D721Med (cell line): ENCODE data around the gene ZNF132.
A peak's percentile ranks its signal among the peaks of the same experiment; 100 is the strongest.
"Not testable (repeated sequence)": the region's sequence is repeated elsewhere in the genome, so short reads cannot be mapped to it uniquely, and the experiment has no call there.

Experiments
- DNase-seq: peaks from one replicate; pipeline ENCODE4 v3.0.0; 2011; ENCODE audit warnings: low spot score; ENCODE audit not compliant: insufficient read length
- FAIRE-seq: peaks from 2 replicates; lab custom pipeline; 2011; peaks lifted over from hg19 to GRCh38; lab: Jason Lieb, UNC
- CTCF ChIP-seq: IDR thresholded peaks from 2 replicates; pipeline ENCODE4 v1.5.1; 2012; ENCODE audit warnings: mild to moderate bottlenecking, control low read depth; ENCODE audit not compliant: insufficient read depth; ENCODE audit errors: missing control alignments

ZNF132 gene

GRCh38 chr19:58451358-58452101, 11.6 kb upstream of the ZNF132 start, which contains the start of gene ZNF324B:
TSS of gene ZNF324B (plus strand) at chr19:58451622. CDS start at chr19:58453702, 2,080 bp downstream.
- no peak for TF ChIP-seq CTCF
- FAIRE-seq (no peak), DNase-seq (peak; percentile 75)

- TF ChIP-seq CTCF: no peak
- FAIRE-seq (no peak), DNase-seq (no peak)
Observed at GRCh38 chr19:58450856-58451357, 11.0 kb upstream of the ZNF132 start.

GRCh38 chr19:58449980-58450379, 10.0 kb upstream of the ZNF132 start:
- FAIRE-seq: not testable (repeated sequence)

GRCh38 chr19:58448860-58449259, 8.9 kb upstream of the ZNF132 start:
- DNase-seq, FAIRE-seq: not testable (repeated sequence)

More at GRCh38 chr19:58449980-58450379, 10.0 kb upstream of the ZNF132 start:
- not testable (repeated sequence) for DNase-seq

- DNase-seq, FAIRE-seq: not testable (repeated sequence)
Observed at GRCh38 chr19:58442986-58443385, 3.0 kb upstream of the ZNF132 start.

GRCh38 chr19:58440556-58440955, 603 bp upstream of the ZNF132 start:
- FAIRE-seq (no peak), DNase-seq (no peak)
- no peak for TF ChIP-seq CTCF

GRCh38 chr19:58434217-58434616, 5.7 kb downstream of the ZNF132 start:
- FAIRE-seq (no peak), DNase-seq (no peak)
- TF ChIP-seq CTCF: no peak

GRCh38 chr19:58429745-58430144, 10.2 kb downstream of the ZNF132 start:
- FAIRE-seq (no peak), DNase-seq (no peak)
- no peak for TF ChIP-seq CTCF
